ENCODE measurements around the gene AKIRIN2.
"Not testable (repeated sequence)": the region's sequence is repeated elsewhere in the genome, so short reads cannot be mapped to it uniquely, and the experiment has no call there.

DNA sequence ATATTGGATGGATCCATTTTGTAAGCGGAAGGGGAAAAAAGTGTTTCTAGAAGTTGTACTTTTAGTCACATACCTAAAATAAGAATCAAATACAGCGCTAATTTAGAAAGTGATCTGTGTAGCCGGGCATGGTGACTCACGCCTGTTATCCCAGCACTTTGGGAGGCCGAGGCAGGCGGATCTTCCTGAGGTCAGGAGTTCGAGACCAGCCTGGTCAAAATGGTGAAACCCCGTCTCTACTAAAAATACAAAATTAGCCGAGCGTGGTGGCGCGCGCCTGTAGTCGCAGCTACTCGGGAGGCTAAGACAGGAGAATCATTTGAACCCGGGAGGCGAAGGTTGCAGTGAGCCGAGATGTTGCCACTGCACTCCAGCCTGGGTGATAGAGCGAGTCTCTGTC is 1.0 kb upstream of the AKIRIN2 start:
- TF ChIP-seq POLR2AphosphoS5 (IDR thresholded peaks at IDR 0.05): not testable (repeated sequence)
- TF ChIP-seq, protein P1, sequence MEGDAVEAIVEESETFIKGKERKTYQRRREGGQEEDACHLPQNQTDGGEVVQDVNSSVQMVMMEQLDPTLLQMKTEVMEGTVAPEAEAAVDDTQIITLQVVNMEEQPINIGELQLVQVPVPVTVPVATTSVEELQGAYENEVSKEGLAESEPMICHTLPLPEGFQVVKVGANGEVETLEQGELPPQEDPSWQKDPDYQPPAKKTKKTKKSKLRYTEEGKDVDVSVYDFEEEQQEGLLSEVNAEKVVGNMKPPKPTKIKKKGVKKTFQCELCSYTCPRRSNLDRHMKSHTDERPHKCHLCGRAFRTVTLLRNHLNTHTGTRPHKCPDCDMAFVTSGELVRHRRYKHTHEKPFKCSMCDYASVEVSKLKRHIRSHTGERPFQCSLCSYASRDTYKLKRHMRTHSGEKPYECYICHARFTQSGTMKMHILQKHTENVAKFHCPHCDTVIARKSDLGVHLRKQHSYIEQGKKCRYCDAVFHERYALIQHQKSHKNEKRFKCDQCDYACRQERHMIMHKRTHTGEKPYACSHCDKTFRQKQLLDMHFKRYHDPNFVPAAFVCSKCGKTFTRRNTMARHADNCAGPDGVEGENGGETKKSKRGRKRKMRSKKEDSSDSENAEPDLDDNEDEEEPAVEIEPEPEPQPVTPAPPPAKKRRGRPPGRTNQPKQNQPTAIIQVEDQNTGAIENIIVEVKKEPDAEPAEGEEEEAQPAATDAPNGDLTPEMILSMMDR (IDR thresholded peaks at IDR 0.05): not testable (repeated sequence)
